SK-N-SH (cell line): Measurements from ENCODE around the gene LINC00305. TPM values are rescaled to one million over a fixed set of nuclear protein-coding genes. Genes with fewer than 3 reads are reported as not detected.

Source experiments
- CTCF ChIA-PET: fragments of 300-600, 350-600 bp; formaldehyde crosslinking; extraction: SDS; loops from one replicate; lab custom pipeline; 2021; lab: Yijun Ruan, JAX
- POLR2A ChIA-PET: fragments of 350-600 bp; sonication (Branson Sonifier 250); formaldehyde crosslinking; extraction: SDS; loops from one replicate; lab custom pipeline; 2020; ENCODE audit warnings: antibody characterized with exemption, inconsistent platforms; lab: Yijun Ruan, JAX
- DNase-seq: peaks from one replicate; pipeline ENCODE4 v3.0.0; 2012
- H2AFZ ChIP-seq: fragments of 200-600 bp; sonication (generic); 2 replicates; pipeline ENCODE4 v1.8.1; 2016; ENCODE audit warnings: antibody characterized with exemption, mild to moderate bottlenecking, low read depth
- H3F3A ChIP-seq: fragments of 200-600 bp; sonication (generic); replicated peaks from 2 replicates; pipeline ENCODE3; 2016; ENCODE audit warnings: antibody characterized with exemption, mild to moderate bottlenecking; ENCODE audit not compliant: insufficient read depth
- H3K27ac ChIP-seq, 2 experiments: fragments of 200-500 bp in 1 of 2; fragments of 200-600 bp in 1 of 2; sonication (Bioruptor generic) in 1 of 2; sonication (generic), shearing (Covaris generic) in 1 of 2; 2 replicates each; pipeline versions ENCODE4 v1.5.1 to v1.6.1; 2014 to 2016; ENCODE audit warnings: low read depth in 2 of 2, inconsistent platforms in 1 of 2, low read length in 1 of 2, mild to moderate bottlenecking in 1 of 2, mixed read lengths in 1 of 2
- H3K27me3 ChIP-seq: fragments of 200-600 bp; sonication (generic), shearing (Covaris generic); 2 replicates; pipeline ENCODE4 v1.6.1; 2016; ENCODE audit warnings: mixed run types; ENCODE audit not compliant: insufficient read depth
- H3K36me3 ChIP-seq, 2 experiments: fragments of 200-500 bp in 1 of 2; fragments of 200-600 bp in 1 of 2; sonication (Bioruptor generic) in 1 of 2; sonication (generic) in 1 of 2; replicated peaks in 1 of 2; 2 replicates each; pipeline versions ENCODE3 to v1.5.1; 2014 to 2016; ENCODE audit warnings: low read length in 1 of 2, mild to moderate bottlenecking in 1 of 2; ENCODE audit not compliant: insufficient read depth in 2 of 2, control insufficient read depth in 1 of 2
- H3K4me1 ChIP-seq, 2 experiments: fragments of 200-500 bp in 1 of 2; fragments of 200-600 bp in 1 of 2; sonication (Bioruptor generic) in 1 of 2; sonication (generic), shearing (Covaris generic) in 1 of 2; 2 replicates each; pipeline versions ENCODE4 v1.5.1 to v1.6.1; 2014 to 2016; ENCODE audit warnings: low read depth in 1 of 2, low read length in 1 of 2, mixed run types in 1 of 2; ENCODE audit not compliant: insufficient read depth in 2 of 2, control insufficient read depth in 1 of 2
- H3K4me2 ChIP-seq: fragments of 200-600 bp; sonication (generic), shearing (Covaris generic); 2 replicates; pipeline ENCODE4 v1.6.1; 2017; ENCODE audit warnings: mixed run types
- H3K4me3 ChIP-seq, 2 experiments: fragments of 200-500 bp in 1 of 2; fragments of 200-600 bp in 1 of 2; sonication (Bioruptor generic) in 1 of 2; sonication (generic), shearing (Covaris generic) in 1 of 2; 2 replicates each; pipeline versions ENCODE4 v1.5.1 to v1.8.1; 2014 to 2016; ENCODE audit warnings: low read depth in 2 of 2, inconsistent platforms in 1 of 2, low read length in 1 of 2, mild to moderate bottlenecking in 1 of 2, mixed read lengths in 1 of 2, moderate library complexity in 1 of 2
- H3K79me2 ChIP-seq: fragments of 200-600 bp; sonication (generic); 2 replicates; pipeline ENCODE4 v1.8.1; 2017; ENCODE audit warnings: mild to moderate bottlenecking; ENCODE audit not compliant: insufficient read depth
- H3K9ac ChIP-seq: fragments of 200-600 bp; sonication (generic); 2 replicates; pipeline ENCODE4 v1.6.1; 2017; ENCODE audit warnings: mixed run types
- H3K9me2 ChIP-seq: fragments of 200-600 bp; sonication (generic); 2 replicates; pipeline ENCODE4 v1.6.1; 2017; ENCODE audit warnings: mixed run types
- H3K9me3 ChIP-seq: fragments of 200-600 bp; sonication (generic); 2 replicates; pipeline ENCODE4 v1.6.1; 2017; ENCODE audit warnings: mixed run types, mild to moderate bottlenecking, moderate library complexity
- H4K20me1 ChIP-seq: fragments of 200-600 bp; sonication (generic); 2 replicates; pipeline ENCODE4 v1.6.1; 2017; ENCODE audit warnings: mild to moderate bottlenecking, mixed run types; ENCODE audit not compliant: insufficient read depth
- ELF1 ChIP-seq: IDR thresholded peaks from 2 replicates; pipeline ENCODE4 v1.4.0; 2012
- EZH2phosphoT487 ChIP-seq: fragments of 200-600 bp; sonication (generic); IDR thresholded peaks from 2 replicates; pipeline ENCODE4 v1.6.1; 2017; ENCODE audit warnings: low read depth, mixed run types, mild to moderate bottlenecking, antibody characterized with exemption, moderate library complexity, borderline replicate concordance
- FOSL2 ChIP-seq: IDR thresholded peaks from 2 replicates; pipeline ENCODE4 v1.4.0; 2012; ENCODE audit warnings: low read depth, mild to moderate bottlenecking, moderate library complexity, borderline replicate concordance
- FOXM1 ChIP-seq: IDR thresholded peaks from 2 replicates; pipeline ENCODE4 v1.4.0; 2012; ENCODE audit warnings: low read depth, mild to moderate bottlenecking
- GABPA ChIP-seq: IDR thresholded peaks from 2 replicates; pipeline ENCODE4 v1.4.0; 2012; ENCODE audit warnings: low read depth, mild to moderate bottlenecking
- NFIC ChIP-seq: IDR thresholded peaks from 2 replicates; pipeline ENCODE4 v1.4.0; 2012; ENCODE audit warnings: borderline replicate concordance
- NRF1 ChIP-seq: IDR thresholded peaks from 2 replicates; pipeline ENCODE4 v1.6.1; 2012; ENCODE audit warnings: low read depth, mild to moderate bottlenecking, low read length
- POLR2AphosphoS5 ChIP-seq: IDR thresholded peaks from 2 replicates; pipeline ENCODE4 v1.6.1; 2012; ENCODE audit warnings: low read depth, low read length
- RFX5 ChIP-seq: IDR thresholded peaks from 2 replicates; pipeline ENCODE4 v1.6.1; 2012; ENCODE audit warnings: mild to moderate bottlenecking, improper control_type of control experiment, low read length
- SIN3A ChIP-seq: IDR thresholded peaks from 2 replicates; pipeline ENCODE4 v1.6.1; 2012; ENCODE audit warnings: low read depth, mild to moderate bottlenecking, low read length, moderate library complexity, borderline replicate concordance
- TAF1 ChIP-seq: IDR thresholded peaks from 2 replicates; pipeline ENCODE4 v1.6.1; 2012; ENCODE audit warnings: low read depth, mild to moderate bottlenecking, low read length, moderate library complexity, borderline replicate concordance
- TCF12 ChIP-seq: IDR thresholded peaks from 2 replicates; pipeline ENCODE4 v1.4.0; 2012
- TEAD4 ChIP-seq: IDR thresholded peaks from 2 replicates; pipeline ENCODE4 v1.4.0; 2012; ENCODE audit warnings: mild to moderate bottlenecking, borderline replicate concordance; ENCODE audit not compliant: insufficient read depth
- WGBS: methylation state at CpG from one replicate; pipeline ENCODE4 v1.1.6; 2017; ENCODE audit warnings: low lambda C conversion rate; 5-methylcytosine and 5-hydroxymethylcytosine counted together
- polyA plus RNA-seq, 3 experiments: library from polyadenylated mRNA; depleted of rRNA; stranded (reverse); fragments of >200 nt; gene quantifications; 2 replicates each; pipeline ENCODE4 v1.2.3, GENCODE V29; 2012
- TF ChIP-seq, protein P1 (sequence below): IDR thresholded peaks from 2 replicates; pipeline ENCODE4 v1.4.0; 2012; ENCODE audit warnings: low read depth, borderline replicate concordance
- TF ChIP-seq, protein P2 (sequence below): fragments of 150-350 bp; IDR thresholded peaks from 2 replicates; pipeline ENCODE4 v1.6.1; 2017; ENCODE audit warnings: antibody characterized with exemption, low read length, low read depth, borderline replicate concordance
- TF ChIP-seq, protein P3 (sequence below): IDR thresholded peaks from 2 replicates; pipeline ENCODE4 v1.4.0; 2012; ENCODE audit warnings: low read depth, borderline replicate concordance
- TF ChIP-seq, protein P4 (sequence below): IDR thresholded peaks from 2 replicates; pipeline ENCODE4 v1.4.0; 2012; ENCODE audit warnings: low read depth
- TF ChIP-seq, protein P5 (sequence below): IDR thresholded peaks from 2 replicates; pipeline ENCODE4; 2012
- TF ChIP-seq, protein P6 (sequence below): fragments of 150-350 bp; IDR thresholded peaks from 2 replicates; pipeline ENCODE4 v1.6.1; 2016; ENCODE audit warnings: mild to moderate bottlenecking, low read depth, low read length
- TF ChIP-seq, protein P7 (sequence below): IDR thresholded peaks from 2 replicates; pipeline ENCODE4 v1.6.1; 2012; ENCODE audit warnings: mild to moderate bottlenecking, low read depth, low read length, moderate library complexity

LINC00305 gene
- polyA plus RNA-seq, 1 of the 3 experiments (the other 2 are of a cell fraction): not detected

DNA sequence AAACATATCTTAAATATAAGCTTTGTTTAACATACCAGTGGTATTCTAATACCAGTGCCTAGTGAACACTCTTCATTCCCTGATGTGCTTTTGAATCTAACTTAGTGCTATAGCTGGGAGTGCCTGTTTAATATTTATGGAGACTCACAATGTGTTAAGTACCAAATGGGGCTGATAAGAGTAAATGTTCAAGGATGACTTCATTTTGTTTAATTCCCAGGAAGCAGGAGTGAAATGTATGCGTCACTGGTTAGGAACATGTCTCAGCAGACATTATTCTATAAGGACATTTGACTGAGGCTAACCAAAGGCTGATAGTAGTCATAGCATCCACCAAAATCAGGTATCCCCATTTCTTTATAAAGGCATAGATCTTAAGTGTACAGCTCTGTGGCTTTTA is 31.7 kb upstream of the LINC00305 start:
- Histone ChIP-seq H2AFZ (no peak overlapping the region), H3F3A (no peaks in the 10 kb centered on the region), H4K20me1 (no peaks in the 10 kb centered on the region), H3K4me1 (no peaks in the 10 kb centered on the region), H3K4me2 (no peak overlapping the region), H3K36me3 (no peaks in the 10 kb centered on the region), H3K27ac (no peak overlapping the region), H3K9ac (no peak overlapping the region), H3K4me3 (no peak overlapping the region), H3K9me3 (no peaks in the 10 kb centered on the region), H3K79me2 (no peaks in the 10 kb centered on the region), H3K27me3 (no peaks in the 10 kb centered on the region), H3K9me2 (no peaks in the 10 kb centered on the region)
- ChIA-PET CTCF (no interaction called here), POLR2A (no interaction called here)
- no peak for DNase-seq
- no peak for TF ChIP-seq FOXM1
- no peak for TF ChIP-seq NRF1
- TF ChIP-seq FOSL2: no peak
- TF ChIP-seq, protein P1, sequence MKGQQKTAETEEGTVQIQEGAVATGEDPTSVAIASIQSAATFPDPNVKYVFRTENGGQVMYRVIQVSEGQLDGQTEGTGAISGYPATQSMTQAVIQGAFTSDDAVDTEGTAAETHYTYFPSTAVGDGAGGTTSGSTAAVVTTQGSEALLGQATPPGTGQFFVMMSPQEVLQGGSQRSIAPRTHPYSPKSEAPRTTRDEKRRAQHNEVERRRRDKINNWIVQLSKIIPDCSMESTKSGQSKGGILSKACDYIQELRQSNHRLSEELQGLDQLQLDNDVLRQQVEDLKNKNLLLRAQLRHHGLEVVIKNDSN: no peak
- no peak for TF ChIP-seq SIN3A
- TF ChIP-seq, protein P2, sequence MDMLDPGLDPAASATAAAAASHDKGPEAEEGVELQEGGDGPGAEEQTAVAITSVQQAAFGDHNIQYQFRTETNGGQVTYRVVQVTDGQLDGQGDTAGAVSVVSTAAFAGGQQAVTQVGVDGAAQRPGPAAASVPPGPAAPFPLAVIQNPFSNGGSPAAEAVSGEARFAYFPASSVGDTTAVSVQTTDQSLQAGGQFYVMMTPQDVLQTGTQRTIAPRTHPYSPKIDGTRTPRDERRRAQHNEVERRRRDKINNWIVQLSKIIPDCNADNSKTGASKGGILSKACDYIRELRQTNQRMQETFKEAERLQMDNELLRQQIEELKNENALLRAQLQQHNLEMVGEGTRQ: no peak
- TF ChIP-seq POLR2AphosphoS5: no peak
- TF ChIP-seq, protein P3, sequence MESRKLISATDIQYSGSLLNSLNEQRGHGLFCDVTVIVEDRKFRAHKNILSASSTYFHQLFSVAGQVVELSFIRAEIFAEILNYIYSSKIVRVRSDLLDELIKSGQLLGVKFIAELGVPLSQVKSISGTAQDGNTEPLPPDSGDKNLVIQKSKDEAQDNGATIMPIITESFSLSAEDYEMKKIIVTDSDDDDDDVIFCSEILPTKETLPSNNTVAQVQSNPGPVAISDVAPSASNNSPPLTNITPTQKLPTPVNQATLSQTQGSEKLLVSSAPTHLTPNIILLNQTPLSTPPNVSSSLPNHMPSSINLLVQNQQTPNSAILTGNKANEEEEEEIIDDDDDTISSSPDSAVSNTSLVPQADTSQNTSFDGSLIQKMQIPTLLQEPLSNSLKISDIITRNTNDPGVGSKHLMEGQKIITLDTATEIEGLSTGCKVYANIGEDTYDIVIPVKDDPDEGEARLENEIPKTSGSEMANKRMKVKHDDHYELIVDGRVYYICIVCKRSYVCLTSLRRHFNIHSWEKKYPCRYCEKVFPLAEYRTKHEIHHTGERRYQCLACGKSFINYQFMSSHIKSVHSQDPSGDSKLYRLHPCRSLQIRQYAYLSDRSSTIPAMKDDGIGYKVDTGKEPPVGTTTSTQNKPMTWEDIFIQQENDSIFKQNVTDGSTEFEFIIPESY: no peak
- no peak for TF ChIP-seq NFIC
- TF ChIP-seq, protein P4, sequence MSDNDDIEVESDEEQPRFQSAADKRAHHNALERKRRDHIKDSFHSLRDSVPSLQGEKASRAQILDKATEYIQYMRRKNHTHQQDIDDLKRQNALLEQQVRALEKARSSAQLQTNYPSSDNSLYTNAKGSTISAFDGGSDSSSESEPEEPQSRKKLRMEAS: no peak
- TF ChIP-seq, protein P5, sequence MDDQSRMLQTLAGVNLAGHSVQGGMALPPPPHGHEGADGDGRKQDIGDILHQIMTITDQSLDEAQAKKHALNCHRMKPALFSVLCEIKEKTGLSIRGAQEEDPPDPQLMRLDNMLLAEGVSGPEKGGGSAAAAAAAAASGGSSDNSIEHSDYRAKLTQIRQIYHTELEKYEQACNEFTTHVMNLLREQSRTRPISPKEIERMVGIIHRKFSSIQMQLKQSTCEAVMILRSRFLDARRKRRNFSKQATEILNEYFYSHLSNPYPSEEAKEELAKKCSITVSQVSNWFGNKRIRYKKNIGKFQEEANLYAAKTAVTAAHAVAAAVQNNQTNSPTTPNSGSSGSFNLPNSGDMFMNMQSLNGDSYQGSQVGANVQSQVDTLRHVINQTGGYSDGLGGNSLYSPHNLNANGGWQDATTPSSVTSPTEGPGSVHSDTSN: no peak
- TF ChIP-seq, protein P6, sequence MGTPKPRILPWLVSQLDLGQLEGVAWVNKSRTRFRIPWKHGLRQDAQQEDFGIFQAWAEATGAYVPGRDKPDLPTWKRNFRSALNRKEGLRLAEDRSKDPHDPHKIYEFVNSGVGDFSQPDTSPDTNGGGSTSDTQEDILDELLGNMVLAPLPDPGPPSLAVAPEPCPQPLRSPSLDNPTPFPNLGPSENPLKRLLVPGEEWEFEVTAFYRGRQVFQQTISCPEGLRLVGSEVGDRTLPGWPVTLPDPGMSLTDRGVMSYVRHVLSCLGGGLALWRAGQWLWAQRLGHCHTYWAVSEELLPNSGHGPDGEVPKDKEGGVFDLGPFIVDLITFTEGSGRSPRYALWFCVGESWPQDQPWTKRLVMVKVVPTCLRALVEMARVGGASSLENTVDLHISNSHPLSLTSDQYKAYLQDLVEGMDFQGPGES: no peak
- no peak for TF ChIP-seq TAF1
- TF ChIP-seq, protein P7, sequence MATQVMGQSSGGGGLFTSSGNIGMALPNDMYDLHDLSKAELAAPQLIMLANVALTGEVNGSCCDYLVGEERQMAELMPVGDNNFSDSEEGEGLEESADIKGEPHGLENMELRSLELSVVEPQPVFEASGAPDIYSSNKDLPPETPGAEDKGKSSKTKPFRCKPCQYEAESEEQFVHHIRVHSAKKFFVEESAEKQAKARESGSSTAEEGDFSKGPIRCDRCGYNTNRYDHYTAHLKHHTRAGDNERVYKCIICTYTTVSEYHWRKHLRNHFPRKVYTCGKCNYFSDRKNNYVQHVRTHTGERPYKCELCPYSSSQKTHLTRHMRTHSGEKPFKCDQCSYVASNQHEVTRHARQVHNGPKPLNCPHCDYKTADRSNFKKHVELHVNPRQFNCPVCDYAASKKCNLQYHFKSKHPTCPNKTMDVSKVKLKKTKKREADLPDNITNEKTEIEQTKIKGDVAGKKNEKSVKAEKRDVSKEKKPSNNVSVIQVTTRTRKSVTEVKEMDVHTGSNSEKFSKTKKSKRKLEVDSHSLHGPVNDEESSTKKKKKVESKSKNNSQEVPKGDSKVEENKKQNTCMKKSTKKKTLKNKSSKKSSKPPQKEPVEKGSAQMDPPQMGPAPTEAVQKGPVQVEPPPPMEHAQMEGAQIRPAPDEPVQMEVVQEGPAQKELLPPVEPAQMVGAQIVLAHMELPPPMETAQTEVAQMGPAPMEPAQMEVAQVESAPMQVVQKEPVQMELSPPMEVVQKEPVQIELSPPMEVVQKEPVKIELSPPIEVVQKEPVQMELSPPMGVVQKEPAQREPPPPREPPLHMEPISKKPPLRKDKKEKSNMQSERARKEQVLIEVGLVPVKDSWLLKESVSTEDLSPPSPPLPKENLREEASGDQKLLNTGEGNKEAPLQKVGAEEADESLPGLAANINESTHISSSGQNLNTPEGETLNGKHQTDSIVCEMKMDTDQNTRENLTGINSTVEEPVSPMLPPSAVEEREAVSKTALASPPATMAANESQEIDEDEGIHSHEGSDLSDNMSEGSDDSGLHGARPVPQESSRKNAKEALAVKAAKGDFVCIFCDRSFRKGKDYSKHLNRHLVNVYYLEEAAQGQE: no peak
- TF ChIP-seq GABPA: no peak
- no peak for TF ChIP-seq EZH2phosphoT487
- no peak for TF ChIP-seq RFX5
- TF ChIP-seq TCF12: no peak
- no peak for TF ChIP-seq ELF1
- no peak for TF ChIP-seq TEAD4
- WGBS: 64% methylated on average over 1 of the region's 1 CpG
